HuH-7.5 (cell line): ENCODE measurements around the gene THRB.

Experiments
- DNase-seq: peaks from one replicate; pipeline ENCODE4 v3.0.0; 2011; ENCODE audit warnings: low spot score

The THRB gene

DNA sequence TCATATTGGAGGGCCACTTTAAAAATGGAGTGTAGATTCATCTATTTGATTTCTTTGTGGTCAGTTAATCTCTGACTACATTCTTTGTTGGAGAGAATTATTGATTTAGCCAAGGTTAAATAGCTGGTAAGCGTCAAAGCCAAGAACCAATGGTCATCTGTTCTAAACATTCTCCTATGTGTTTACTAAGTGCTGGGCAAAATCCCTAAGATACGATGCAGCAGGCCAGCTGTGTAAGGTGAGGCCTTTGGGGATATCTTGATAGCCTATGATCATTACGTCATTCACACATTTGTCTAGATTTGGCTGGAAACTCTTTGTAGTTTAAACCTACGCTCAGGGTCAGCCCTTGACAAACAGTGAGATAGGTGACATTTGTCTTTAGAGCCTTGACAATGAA lies 313.4 kb downstream of the THRB start:
- no peak for DNase-seq

DNA sequence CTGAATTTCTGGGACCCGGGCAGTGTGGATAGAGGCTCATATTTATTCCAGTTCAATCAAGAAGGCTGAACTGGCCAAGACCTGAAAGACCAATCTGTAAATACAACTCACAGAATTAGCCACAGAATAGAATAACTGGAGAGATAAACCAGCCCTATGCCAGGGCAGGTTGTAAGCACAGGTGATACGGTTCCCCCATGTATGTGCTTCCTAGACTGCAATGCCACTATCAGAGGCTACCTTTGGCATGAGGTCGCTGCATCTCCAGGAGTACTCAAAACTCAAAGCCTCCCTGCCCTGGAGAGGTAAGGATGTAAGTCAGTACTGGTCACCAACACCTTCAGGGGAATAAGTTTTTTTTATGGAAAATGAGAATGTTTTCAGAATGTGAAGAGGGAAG lies 314.0 kb downstream of the THRB start:
- DNase-seq: no peak

DNA sequence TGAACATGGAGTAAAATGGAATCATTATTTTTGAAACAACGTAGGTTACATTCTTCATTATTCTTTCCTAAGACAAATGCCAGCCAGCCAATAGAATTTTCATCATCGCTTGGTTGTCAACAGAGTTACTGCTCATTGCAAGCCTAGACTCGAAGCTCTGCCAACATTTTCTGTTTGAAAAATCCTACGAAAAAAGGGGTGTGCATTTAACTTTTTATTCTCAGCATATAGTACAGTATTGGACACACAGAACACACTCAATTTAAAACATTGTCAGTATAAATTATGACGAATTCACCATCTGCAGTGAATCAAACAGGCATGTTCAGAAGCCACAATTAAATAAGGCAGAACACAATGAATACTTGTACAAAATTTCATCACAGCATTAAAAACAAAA lies 317.4 kb downstream of the THRB start:
- no peak for DNase-seq

DNA sequence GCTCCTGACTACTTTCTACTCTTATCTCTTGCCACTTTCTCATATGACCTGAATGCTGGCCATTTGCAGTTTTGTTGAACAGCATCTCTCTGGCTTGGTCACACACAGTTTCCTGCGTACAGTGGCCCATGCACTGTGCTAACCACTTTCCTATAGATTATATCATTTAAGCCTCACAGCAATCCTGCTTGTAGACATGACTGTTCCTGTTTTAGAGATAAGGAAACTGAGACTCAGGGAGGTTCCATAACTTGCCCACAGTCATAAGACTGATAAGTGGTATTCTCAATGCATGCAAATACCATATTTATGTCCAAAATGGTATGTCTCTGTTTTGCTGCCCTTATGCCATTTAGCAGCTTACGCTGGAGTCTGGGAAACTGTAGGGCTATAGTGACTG lies 320.0 kb downstream of the THRB start:
- DNase-seq: no peak

DNA sequence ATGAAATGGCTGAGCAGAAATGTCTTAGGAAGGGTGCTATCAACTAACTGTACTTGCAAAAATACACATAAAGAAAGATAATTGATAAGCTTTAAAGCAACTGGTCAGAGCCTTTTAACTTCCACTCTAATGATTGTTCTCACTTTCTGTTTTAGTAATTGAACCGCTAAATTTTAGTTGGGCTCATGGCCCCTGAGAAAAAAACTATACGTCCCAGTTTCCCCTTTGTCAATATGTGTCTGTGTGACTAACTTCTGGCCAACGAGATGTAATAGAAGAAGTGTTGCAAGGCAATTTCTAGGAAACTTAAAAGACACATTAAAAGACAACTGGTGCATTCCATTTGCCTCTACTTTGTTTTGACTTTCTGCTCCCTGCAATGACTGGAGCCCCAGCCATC lies 325.7 kb downstream of the THRB start:
- no peak for DNase-seq

DNA sequence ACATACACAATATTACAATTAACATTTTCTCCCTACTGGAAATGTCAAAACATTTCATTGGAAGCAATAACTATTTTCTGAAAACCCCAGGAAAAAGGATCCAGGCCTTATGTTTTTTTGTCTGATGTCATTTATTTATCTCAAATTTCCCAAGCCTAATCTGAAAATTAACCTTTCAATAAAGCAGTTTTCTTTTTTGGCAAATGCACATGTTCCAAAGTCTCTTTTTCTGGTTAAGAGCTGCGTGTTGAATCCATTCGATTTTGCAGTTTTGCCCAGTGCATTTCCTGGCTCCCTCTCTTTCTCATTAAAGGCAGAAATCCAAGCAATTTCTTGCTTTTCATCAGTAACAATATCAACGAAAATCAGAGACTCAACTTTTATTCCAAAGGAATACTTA lies 327.2 kb downstream of the THRB start:
- no peak for DNase-seq

DNA sequence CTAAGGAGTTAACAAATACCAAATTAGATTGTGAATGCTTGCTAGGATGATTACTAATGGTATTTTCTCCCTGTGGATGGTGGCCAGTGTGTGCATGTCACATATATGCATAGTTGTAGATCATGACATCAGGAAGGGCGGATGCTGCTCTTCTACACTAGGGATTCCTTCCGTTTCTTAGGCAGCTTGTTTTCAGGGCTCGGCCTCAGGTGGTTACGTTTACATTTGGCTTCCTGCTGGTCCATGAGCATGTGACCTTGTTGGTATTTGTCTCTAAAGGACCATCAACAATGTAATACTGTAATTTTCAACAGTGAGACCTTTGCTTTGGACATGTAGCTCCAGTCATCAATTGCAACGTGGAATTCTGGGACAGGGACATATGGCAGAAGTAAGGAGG lies 328.1 kb downstream of the THRB start:
- no peak for DNase-seq

DNA sequence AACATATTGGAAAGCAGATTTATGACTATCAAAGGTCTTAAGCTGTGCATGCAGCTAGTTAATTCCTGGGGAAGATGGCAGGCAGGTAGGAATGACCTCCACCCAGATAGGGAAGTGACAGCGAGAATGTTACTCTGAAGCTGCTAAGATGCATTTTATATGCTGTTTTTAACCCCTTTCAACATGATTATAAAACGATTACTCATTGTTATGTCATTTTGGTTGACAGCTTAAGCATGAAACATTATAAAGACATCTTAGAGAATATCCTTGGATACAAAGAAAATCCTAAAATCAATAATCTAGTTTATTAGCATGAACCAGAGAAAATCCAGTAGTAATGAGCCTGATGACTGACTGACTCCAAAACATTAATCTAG lies 329.1 kb downstream of the THRB start:
- no peak for DNase-seq

DNA sequence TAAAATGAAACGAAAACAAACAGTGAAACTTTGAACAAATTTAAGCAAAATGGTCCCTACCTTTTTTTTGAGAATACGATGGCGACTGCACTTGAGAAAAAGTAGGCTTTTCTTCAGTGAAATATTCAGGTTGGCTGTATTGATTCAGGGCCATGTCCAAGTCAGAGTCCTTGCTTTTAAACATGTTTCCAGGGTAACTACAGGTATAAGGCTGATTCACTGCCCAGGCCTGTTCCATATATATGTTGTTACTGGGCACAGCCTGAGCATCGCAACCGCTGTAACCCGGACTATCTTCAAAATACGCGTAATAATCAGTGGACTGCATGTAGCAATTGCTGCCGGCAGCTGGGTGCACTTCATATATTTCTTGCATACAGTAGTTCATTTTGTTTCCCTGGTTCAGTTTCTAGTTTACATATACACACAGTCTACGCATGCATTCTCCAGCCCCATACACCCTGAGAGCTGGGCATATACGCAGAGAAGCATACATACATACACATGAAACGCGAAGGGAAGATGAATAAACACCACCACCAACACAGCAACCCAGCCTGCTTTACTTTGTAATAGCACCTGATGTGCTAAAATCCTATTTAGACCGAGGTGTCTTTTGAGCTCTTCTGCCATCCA lies 329.6 kb downstream of the THRB start:
- no peak for DNase-seq

DNA sequence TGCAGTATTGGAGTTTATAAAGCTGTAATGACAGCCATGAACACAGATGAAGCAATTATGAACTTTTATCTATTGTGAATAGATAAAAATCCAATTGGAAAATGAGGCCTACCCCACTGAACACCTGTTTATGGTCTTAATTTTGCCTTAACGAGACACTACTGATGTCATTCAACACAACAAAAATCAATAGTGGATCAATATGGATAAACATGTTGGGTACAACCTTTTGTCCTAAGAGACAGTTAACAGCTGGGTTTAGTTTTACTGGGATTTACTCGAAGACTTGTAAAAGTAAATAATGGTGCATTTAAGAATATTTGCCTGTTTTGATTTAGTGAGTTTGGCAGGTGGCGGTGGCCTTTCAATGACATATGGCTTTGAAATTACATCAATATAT lies 331.7 kb downstream of the THRB start:
- DNase-seq: no peak

DNA sequence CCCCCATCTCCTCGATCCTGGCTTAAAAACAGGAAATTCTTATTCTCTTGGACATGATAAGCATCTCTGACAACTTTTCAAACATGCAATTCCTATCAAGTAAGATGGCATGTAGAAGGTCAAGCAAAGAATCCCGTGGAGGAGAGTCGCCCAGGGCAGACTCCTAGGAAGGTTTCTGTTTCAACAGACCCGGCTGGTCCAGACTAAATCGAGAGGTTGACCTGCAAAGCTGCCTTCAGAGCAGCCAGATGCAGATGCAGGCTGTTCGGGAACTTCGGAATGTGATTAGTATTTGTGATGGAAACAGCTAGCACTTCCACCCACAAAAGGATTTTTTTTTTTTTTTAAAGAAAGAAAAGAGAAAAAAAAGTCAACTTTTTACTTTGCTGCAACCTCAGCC lies 332.8 kb downstream of the THRB start:
- no peak for DNase-seq

DNA sequence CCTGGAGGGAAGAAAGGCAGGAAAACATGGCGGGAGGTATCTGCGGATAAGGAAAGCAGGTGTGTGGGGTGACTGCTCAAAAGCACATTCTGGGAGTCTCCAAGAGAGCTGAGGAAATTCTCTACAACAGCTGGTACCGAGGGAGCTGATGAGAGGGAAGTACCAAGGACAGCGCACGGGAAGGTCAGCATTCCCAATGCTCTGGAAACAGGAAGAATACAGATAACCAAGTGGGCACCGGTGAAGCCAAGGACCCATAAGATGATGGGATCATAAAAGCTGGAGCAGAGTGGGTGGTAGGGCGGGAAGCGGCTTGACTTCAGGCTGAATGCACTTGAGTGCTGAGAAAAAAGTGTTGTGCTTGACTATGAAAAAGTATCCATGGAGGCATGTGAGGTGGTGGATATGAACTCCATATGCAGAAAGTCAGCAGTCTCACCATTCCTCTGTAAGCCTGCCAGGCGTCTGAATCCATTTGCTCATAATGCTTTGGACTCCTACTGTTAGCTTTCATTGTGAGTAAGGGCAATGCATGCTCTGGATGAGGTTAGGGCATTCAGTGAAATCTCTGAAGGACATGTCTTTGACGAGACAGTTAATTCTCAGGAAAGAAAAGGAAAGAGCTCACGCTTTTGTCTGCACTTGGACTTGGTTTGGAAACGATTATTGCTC lies 334.1 kb downstream of the THRB start:
- DNase-seq: no peak

DNA sequence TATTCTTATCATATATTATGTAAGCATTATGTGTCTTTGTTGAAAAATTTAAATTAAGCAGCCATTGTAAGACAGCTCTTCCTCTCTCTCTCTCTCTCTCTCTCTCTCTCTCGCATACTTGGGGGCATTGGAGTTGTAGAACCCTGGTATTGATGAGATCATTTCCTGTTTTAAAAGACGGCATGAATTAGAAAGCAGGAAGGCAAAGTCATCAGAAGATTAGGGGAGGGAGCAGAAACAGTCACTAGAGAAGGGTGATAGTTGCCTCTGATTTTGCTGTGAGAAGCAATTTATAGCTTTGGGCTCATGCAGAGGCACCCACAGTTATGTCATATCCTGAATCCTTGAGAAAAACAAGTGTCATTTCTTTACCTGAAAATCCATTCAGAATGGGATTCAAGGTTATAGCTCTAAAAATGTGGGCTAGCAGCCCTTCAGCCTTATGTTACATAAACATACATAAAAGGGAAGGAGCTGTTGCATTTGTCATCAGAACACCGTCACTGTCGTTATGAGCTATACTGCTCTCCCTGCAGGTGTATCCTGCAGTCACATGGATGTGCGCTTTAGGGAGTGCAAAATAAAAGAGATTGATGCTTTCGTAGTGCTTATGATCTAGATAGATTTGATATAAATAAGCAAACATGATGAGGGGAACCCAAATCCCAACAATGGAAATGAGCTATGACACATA lies 335.7 kb downstream of the THRB start:
- DNase-seq: no peak

DNA sequence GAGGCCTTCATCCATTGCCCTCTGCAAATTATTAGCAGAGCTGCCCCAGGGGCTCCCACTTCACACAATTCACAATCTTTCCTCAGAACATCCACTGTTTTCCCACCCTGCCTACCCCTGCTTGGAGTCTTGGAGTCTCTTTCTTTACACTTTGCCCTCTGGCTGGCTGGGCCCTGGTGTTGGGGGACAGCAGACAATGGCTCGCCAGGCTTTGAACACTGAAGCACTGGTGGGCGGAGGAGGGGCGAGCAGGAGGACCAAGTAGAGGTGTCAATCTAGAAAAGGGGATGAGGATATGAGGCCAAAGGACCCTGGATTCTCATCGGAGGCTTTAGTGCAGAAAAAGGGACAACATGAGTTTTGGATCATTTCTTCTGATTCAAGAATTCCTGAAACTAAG lies 337.5 kb downstream of the THRB start:
- DNase-seq: no peak

DNA sequence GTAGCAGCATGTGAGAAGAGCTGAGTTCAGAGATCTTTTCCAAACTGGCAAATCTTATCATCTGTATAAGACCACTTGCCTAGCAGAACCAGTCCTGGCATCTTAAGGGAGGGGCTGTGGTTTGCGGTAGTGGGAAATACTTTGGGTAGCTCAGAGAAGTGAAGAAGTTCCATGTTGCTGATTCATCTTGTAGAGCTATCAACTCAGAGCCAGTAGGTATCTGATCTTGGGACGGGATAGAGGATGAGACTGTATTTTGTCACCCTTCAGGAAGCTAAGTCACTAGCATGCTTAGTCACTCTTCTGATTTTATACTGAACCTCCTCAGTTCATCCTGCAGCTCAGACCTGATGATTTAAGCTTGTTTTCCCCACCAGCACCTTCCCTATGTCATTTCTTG lies 338.2 kb downstream of the THRB start:
- no peak for DNase-seq

DNA sequence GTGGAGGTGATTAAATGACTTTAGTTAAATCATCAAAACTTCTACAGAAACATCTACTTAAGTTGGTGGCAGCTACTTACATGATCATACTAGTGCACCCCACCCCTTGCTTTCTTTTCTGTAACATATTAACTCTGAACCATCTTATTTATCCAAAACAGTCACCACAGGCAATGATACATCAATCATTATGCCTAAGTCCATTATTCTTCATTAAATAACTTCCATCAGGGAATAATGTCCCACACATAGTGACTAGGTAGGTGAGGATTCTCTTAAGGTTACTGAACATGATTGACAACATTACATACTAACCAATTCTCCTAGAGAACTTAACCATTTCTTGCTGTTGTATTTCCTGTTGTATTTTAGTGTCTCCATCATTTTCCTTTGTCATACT lies 339.4 kb downstream of the THRB start:
- no peak for DNase-seq

DNA sequence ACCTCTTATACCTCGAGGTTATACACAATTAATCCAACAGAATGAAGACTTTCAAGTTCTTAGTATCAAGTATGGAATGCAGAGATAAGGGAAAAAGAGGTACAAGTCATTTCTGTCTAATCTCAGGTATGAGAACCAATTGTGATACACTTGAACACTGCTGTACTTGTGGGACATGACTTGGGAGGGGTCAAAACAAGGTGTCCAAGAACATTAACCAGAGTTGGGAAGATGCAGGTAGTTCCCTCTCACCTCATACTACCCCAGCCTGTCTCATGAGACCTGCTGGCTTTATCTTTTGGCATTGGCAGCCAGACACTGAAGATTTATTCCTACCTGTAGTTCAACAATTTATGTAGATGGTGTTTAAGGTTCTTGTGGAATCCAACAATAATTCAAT lies 339.9 kb downstream of the THRB start:
- no peak for DNase-seq

DNA sequence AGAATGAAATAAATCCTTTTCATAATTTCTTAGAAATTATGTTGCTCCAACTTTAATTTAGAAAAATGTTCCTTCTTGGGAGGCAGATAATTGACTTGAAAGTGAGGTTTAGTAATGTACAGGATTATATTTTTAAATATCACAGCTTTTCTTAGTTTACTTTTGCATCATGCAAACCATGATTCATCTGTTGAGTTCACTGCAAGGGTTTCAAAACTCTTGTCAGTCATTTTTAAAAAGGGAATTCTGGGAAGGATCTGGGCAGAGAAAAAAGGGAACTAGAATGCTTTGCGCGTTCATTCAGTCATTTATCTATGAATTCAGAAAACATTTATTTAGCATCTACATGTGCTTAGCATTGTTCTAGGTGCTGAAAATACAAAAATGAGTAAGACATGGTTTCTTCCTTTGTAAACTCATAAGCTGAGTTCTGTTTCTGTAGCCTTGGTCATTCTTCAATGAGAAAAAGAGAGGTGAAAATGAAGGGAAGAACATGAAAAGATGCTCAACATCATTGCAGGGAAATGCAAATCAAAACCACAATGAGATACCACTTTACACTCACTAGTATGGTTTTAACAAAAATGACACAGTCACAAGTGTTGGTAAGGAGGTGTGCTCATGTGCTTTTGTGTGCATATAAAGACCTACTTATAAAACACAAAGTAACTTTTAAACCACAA lies 340.5 kb downstream of the THRB start:
- DNase-seq: no peak

DNA sequence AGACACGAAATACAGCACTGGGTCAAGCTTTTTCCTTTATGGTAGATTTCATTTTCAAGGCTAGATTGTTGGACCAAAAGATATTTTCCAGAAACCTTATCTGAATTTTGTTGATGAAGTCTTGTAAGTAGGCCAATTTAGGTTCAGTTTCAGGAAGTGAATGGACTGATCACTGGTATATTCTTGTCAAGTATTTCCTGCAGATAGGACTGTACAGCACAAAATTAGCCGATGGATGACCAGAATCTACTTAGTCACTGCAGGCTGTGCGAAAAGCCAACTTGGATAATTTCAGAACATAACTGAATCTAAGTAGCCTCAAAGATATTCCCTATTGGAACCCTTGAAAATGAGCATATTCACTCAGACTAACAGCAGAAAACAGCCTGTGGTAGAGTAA lies 343.1 kb downstream of the THRB start:
- no peak for DNase-seq

DNA sequence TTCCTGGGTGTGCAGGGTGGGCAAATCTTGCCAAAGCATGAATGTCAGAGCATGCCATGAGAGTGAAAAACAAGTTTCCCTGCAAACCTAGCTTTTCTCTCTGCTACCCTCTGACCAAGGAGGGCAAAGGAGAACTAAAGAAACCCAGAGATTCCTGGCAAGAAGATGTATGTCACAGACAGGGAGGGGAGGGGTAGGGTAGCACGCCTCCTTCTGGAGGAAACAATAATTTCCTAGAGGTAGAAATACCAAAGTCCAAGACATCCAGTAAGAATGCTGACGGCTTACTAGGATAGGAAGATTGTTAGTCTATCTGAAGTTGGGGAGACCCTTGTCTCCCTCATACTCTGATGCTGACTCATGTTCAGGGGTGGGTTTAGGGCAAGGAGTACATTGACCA lies 345.6 kb downstream of the THRB start:
- no peak for DNase-seq

DNA sequence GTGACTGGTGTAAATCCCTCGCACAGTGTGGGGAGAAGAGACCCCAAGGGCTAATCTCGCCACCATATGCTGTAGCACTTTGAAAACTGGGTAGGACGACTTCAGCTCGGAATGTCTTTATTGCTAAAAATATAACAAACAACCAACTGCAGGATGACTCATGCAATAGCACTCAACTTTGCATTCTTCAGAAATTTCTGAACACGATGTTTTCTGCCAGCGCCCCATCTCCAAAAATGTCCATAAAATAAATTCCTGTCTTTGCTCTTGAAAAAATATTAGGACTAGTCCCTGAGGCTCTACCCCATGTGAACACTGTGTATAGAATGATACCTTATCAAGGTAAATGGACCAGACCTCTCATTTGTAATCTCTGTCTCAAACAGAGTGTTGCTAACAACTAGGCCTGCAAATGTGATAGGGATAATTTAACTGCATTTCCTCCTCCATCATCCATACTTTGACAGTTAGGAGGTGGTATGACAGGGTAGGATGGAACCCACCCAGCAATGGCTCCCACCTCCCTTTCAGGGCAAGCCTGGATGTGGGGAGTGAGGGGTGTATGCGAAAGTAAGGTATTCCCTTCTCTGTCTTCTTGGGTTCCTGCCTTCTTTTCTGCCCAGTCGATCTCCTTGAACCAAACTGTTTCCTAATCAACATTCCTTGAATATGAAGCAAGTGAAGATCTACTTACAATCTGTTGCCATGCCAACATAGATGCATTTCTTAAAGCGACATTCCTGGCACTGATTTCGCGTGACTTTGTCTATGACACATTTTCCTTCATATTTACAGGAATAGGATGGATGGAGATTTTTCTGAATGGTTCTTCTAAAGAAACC lies 348.4 kb downstream of the THRB start:
- DNase-seq: peak; percentile 25

DNA sequence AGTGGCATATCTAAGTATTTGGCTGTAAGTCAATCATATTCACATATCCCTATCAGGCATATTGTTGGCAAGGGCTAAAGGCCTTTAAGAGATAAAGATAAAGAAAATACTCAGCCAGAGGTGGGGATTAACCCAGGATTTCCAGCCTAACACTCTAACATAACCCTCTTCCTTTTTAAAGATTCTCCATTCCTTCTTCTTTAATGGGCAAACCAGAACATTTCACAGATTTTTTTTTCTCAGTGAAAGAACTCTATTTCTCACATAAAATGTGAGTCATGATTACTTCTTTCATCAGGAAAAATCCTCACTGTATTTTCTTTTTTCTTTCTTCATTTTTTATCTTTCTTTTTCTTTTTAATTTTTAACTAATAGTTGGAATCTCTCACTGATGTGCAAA lies 349.2 kb downstream of the THRB start:
- DNase-seq: no peak
